T-helper 1 cell treated with Interleukin-12 subunit alpha and Interleukin-12 subunit beta and Interleukin-4 antibody, amounts not matched to agents 30 ng/mL and 1 ng/mL, for 36 hours (primary cell): ENCODE measurements around the gene CCM2. TPM values are rescaled to one million over a fixed set of nuclear protein-coding genes. Genes with fewer than 3 reads are reported as not detected.

Source experiments
- intact Hi-C: fragments of 100-400 bp; cut with micrococcal nuclease; formaldehyde crosslinking; loops from one replicate; pipeline ENCODE4 v1.15.1; 2024
- total RNA-seq: library from RNA; stranded (reverse); gene quantifications from 2 replicates; pipeline ENCODE4 v1.2.3, GENCODE V29; 2022

CCM2 gene
- total RNA-seq, 1 donor from 2014 or later: 118 TPM

DNA sequence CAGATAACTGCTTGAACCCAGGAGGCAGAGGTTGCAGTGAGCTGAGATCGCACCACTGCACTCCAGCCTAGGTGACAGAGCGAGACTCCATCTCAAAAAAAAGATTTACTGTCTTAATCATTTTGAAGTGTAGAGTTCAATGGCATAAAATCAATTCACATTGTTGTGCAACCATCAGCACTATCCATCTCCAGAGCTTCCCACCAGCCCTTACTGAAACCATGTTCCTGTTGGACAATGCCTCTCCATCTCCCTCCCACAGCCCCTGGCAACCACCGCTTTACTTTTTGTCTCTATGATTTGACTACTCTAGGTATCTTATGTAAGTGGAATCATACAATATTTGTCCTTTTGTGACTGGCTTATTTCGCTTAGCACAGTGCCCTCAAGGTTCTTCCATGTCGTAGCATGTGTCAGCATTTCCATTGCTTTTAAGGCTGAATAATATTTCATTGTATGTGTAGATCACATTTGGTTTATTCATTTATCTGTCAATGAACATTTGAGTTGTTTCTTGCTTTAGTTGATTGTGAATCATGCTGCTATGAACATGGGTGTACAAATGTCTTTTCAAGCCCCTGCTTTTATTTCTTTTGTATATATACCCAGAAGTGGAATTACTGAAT, 55.7 kb downstream of the CCM2 start:
- intact Hi-C loops: no loop called here

DNA sequence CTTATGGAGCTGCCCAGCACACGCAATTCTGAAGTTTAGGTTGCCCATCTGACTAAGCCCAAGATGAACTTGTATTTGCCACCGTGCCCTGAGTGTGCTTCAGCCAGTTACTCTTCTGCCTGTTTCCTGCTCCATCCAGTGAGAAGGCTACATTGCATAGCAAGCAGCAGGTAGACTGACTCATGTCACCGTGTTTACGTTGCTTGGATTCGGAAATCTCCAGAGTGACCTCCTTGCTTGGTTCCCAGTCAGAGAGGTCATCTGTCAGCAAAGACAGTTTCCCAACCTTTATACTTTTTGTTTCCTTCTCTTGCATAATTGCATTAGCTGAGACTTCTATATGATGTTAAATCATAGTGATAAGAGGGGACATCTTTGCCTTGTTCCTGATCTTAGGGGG, 57.9 kb downstream of the CCM2 start:
- intact Hi-C loops: no loop called here

DNA sequence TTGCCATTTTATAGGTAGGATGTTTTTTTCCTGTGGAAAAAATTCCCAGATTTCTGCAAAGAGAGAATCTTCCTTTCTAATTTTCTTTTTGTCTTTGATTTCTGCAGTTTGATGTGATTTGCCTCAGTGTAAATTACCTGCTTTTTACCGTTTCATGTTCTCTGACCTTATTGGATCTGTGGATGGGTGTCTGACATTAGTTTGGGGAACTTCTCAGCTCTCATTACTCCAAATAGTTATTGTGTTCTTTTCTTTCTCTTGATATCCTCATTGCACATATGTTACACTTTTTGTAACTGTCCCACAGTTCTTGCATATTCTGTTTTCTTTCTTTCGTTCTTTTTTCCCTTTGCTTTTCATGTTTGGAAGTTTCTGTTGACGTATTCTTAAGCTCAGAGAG, 60.3 kb downstream of the CCM2 start:
- intact Hi-C loops: no loop called here

DNA sequence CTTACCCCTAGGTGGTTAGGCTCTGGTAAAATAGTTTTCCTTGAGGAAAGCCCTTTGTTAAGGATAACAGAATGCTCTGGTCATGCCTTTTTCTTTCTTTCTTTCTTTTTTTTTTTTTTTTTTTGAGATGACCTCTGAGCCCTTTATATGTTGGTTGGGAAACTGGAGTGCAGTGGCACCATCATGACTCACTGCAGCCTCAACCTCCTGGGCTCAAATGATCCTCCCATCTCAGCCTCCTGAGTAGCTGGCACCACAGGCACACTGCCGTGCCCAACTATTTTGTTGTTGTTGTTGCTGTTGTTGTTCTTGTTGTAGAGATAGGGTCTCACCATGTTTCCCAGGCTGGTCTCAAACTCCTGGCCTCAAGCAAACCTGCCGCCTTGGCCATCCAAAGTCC, 61.4 kb downstream of the CCM2 start:
- intact Hi-C loops: no loop called here

DNA sequence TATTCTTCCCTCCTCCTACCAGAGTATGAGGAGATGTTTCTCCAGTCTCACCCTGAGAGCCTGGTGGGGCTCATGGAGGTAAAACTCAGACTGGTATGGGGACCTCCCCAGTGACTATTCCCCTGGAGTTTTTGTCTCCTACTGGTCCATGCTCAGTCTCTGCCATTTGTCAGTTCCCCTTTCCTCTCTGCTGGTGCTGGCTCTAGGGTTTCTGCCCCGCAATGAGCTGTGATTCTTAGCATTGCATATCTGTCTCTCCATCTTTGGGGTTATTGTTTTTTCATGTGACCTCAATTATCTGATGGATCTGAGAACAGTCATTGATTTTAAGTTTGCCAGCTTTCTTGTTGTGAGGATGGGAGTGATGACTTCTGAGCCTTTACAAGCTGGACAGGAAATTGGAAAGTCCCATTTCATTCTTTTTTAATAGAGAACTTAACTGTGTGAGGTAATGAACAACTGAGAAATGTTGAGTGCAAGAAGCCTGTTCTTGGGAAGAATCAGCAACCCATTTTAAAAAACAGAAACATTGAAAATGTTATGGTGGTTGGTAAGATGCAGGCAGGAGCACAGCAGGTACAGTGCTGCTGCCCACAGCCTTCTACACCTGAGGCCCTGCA, 61.9 kb downstream of the CCM2 start:
- intact Hi-C loops: no loop called here

DNA sequence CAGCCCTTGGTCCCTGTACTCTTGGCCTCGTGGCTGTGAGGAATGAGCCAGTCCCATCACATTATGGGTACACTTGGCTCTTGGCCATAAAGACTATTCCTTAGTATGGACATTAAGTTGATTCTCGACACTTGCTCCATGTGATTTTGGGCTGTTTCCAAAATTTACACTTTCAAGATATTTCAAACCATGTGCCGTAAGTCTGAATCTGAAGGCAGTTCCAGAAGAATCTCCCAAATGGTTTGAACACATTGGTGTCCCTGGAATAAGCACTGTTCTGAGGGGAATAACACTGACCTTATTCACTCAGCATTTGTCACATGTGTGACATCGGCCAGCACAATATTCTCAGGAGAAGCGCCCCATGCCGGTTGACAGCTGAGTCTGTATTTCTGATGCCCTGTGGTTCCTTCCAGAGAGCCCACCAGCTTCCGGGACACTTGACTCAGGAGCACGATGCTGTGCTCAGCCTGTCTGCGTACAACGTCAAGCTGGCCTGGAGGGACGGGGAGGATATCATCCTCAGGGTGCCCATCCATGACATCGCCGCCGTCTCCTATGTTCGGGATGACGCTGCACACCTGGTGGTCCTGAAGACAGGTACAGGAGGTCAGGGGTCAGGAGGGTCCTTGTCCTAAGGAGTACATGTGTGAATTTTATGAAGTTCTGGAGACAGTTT, 64.2 kb downstream of the CCM2 start:
- intact Hi-C loops: no loop called here

DNA sequence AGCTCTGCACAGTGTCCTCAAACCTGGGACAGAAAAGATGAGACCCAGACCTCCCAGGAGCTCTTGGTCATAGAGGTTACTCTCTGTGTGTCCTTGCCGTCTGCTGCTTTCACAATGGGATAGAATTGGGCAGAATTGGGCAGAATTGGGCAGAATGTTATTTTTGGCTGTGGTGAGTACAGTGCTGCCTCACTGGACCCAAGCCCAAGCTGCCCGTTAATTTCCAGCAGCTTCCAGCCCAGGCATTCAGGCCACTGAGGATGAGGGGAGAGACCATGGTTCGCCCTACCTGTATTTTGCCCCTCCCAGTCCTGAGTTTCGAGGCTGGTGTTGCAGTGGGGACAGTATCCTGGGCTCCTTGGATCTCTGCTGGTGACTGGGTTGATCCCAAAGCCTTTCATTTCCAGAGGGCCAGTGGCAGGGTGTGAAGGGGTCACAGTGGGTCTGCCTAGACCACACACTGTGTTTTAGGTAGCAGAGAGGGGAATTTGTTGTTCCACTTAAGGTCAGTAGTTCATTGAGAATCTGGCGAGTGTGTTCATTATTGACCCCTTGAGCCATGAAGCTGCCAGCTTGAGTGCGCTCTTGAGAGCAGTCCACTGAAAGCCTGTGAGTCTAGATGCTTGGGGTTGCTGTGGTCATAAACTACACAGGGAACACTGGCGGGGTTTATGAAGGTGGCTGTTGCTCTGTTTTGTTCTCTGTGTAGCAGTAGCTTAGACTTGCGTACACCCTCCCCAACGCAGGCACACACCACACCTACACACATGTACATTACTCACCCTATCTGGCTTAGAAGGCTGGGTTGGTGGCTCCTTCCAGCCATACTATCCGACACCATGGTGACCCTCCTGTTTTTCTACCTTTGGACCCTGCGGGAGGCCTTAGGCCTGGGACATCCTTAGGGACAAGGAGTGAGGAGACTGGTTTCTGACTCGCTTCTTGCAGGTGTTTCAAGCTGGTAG, 65.3 kb downstream of the CCM2 start:
- intact Hi-C loops: no loop called here

DNA sequence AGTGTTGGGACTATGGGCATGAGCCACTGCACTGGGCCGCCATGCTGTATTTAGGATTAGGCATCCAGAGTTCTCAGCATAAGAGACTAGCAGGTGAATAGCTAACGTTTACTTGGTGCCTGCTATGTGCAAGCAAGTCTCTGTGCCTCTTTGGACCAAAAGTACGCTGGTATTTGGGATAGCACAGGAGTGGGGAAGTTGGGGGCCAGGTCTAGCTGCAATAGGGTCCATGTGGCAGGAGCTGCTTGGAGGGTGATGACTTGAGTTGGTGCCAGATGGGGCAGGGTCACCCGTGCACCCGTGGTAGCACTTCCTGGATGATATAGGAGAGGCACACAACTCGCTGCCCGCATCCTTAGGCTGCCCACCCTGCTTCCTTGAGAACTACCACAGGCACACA, 66.4 kb downstream of the CCM2 start:
- intact Hi-C loops: no loop called here

DNA sequence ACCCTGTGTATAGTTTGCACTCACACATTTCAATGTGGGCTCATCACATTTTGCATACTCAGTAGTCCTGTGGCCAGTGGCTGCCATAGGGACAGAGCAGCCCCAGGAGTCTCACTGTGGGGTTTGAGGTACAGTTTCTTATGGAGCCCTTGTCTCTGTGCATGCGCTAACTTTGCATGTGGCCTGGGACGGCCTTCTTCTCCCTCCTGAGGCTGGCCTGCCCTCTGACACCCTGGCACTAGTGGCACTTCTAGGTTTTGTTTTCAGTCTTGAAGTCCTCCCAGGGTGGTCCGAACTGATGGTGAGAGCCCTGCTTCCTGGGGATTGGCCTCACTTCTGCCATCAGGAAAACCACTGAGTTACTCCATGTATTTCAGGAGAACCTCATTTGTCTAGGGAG, 67.6 kb downstream of the CCM2 start:
- intact Hi-C loops: no loop called here

DNA sequence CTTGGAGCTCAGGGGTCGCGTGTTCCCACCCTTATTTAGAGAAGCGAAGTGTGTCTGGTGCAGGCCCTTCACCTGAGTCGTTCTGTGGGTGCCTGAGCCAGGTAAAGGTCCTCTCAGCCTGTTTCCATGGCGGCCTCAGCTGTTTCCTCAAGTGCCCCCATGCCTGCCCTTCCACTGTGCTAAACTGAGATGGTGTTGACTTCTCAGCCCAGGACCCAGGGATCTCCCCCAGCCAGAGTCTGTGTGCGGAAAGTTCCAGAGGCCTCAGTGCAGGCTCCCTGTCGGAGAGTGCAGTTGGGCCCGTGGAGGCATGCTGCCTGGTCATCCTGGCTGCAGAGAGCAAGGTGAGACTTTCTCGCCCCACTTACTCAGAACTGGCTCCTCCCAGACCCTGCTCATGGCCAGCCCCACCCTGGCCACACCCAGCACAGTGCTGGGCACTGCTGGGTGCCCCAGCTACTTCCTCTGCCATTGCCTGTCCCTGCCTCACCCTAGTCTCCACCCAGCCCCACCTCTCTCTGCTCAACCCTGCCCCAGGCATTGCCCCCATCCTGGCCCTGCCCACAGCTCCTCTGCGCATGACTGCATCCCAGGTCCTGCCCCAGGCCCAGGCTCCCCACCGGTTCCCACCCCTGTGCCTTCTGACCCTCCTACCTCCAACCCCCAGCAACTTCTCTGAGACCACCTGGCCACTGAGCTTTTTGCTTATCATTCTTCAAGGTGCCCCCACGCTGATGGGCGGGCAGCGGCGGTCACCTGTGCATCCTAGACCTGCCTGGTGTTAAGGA, 68.4 kb downstream of the CCM2 start:
- intact Hi-C loops: no loop called here

DNA sequence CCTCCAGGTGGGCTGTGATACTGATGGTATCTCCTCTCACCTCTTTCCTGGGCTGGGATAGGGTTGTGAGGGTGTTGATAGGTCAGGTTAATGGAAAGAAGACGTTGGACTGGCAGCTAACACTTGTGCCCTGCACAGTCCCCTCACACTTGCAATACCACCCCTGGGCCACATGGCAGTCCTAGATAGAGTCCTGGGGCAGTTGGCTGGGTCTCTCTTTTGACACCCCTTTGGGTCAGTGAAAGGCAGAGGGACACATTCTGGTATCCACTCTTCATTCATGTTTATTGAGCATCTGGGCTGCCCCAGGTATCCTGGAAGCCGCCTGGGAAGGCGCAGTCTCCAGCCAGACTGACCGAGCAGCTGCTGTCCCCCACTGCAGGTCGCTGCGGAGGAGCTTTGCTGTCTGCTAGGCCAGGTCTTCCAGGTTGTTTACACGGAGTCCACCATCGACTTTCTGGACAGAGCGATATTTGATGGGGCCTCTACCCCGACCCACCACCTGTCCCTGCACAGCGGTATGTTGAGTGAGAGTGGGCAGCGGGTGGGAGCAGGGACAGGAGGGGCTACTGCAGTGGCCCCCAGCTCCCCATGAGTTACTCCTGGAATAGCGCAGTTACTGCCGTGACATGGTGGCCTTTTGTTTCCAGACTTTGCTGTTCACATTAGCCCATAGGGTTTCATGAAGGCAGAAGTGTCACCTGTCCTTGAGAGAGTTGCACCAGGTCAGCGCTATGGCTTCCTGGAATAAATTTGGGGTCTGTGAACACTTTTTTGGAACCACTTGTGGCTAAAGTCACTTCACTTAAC, 69.6 kb downstream of the CCM2 start:
- intact Hi-C loops: no loop called here

DNA sequence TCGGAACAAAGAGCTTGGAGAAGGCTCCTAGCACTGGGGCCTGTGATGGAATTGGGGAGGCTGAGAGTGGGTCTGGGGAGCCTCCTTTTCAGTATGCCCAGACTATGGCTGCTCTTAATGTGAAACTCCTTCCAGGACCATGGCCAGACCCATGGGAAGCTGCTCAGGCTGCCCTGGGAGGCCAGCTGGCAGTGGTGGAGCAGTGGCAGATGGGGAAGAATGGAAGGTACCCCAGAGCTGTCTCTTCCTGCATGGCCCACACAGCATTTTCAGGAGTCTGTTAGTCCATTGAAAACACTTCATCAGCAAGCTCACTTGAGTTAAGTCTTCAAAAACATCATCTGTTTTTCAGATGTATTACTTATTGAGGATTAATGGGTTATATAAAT, 70.2 kb downstream of the CCM2 start:
- intact Hi-C loops: no loop called here

DNA sequence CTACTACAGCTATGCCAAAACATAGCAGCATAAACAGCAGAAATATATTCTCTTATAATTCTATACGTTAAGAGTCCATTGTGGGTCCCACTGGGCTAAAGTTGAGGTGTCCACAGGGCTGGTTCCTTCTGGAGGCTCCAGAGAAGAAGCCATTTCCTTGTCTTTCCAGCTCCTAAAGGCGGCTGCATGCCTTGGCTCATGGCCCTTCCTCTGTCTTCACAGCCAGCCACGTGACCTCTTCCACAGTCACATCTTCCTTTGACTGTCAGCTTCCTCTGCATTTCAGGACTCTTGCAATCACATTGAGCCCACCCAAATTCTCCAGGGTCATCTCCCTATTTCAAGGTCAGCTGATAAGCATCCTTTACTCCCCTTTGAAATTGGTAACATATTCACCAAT, 71.5 kb downstream of the CCM2 start:
- intact Hi-C loops: no loop called here

DNA sequence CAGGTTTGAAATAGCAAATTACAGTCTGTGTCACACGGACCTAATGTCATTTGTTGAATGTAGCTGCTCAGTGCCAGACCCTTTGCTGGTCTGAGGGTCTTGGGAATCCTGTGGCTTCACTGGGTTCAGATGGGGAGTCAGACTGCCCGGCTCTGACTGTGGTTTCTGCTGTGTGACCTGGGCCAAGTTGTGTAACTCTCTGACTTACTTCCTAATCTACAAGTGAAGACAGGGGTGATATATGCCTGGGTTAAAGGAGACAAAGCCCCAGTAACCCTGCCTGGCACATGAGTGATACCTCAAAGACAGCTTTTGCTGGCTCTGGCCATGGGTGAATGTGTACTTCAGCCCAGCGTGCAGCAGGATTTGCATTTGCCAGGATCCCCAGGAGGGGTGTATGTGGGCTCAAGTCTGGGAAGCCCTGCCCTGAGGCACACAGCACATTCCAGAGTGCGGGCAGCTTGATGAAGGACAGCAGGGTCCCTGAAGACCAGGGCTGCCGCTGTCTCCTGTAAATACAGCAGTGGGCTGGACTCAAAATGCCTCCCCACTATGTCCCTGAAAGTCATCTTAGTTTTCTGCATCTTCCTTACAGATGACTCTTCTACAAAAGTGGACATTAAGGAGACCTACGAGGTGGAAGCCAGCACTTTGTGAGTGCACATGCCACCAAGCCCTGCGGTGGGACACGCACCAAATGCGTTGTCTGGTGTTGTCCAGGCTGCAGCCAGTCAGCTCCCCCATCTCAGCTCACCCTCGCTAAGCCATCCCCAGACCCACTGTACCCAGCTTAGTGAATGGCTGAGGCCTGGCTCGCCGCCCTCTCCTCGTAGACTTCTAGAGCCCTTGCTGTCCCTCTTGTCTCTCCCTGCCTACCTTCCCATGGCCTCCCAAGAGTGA, 72.4 kb downstream of the CCM2 start:
- intact Hi-C loops: no loop called here

DNA sequence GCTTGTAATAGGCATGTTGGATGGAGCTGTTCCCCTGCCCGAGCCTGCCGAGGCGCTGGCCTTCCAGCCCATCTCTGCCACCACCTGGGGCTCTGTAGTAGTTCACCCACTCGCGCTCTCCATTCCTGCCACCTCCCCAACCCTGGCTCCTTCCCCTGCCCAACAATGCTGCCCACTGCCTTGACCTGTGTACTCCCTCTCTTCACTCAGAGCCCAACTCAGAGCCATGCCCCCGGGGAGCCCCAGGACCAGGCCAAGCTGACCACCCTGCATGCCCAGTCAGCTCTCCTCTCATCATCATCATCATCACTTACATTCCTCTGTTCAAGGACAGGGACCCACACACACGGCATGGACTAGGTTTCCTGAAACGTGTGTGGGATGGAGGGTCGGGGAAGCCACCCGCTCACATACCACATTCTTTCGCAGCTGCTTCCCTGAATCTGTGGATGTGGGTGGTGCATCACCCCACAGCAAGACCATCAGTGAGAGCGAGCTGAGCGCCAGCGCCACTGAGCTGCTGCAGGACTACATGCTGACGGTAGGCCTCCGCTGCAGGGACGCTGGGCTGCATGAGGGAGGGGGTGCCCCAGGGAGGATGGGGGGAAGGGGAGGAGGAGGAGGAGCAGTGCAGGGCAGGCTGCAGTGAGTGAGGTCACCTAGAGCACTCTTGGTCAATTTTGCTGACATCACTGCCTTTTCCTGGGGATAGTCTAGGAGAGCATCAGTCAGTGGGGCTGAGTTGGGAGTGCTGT, 73.2 kb downstream of the CCM2 start:
- intact Hi-C loops: no loop called here

DNA sequence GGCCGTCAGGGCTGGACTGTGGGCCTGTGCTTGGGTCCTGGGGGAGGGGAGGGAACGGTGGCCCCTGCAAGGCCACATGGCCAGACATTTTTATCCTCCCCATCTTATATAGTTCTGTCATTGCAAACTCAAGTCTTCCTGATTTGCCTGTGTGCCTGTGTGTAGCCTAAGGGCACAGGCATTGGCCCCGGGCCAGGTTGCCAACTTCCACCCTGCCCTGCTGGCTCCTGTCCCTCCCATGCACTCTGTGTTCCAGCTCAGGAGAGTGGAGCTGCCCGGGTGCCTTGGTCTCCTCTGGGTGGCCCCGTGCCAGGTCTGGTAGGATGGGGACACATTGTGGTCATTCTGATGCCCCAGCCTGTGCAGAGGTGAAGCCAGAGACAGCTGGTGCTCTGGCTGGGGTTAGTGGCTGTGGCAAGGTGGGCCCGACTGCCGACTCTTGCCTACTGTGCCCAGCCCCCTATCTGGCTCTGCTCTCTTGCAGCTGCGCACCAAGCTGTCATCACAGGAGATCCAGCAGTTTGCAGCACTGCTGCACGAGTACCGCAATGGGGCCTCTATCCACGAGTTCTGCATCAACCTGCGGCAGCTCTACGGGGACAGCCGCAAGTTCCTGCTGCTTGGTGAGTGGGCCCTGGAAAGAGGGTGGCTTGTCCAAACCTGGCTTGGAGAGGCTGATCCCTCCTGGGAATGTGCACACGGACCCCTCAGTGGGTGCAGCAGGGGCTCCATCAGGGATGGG, 74.0 kb downstream of the CCM2 start:
- intact Hi-C loops: no loop called here

DNA sequence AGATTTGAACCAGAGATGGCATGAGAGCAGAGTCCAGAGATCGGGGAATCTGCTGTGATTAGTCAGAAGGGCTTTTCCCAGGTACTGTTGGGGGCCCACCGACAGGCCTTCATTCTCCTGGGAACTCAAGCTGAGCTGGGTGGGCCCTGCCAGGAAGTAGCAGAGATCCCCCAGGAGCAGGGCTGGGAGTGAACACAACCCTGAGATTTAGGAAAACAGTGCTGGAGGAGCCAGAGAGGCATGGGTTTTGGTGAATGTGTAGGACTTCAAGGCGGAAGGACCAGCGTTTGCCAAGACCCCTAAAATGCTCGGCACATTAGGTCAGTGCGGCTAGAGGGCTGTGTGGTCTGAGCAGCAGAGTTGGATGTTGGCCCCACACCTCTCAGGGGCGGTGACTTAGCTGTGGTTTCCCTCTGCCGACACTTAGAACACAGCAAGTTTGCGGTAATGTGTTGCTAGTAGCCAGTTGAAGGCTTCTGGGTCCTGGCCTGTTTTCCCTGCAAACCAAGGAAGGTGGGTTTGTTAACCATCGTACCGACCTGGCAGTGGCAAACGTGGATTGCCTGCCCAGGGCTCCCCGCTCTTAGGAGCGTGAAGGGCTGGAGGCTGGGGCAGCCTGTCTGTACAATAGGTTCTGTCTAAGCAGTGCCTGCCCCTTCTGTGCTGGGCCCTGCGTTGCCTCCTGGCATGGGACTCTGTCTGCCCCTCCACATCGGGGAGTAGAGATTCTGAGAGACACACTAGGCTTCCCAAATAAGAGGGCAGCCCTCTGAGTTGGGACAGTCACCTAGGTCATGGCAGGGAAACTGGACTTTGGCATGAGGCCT, 74.7 kb downstream of the CCM2 start:
- intact Hi-C loops: no loop called here
